GM19035 (cell line): ENCODE measurements around the gene EFHD1.

Experiments used
- ATAC-seq: cut with Tn5 transposase; IDR thresholded peaks from one replicate; pipeline ENCODE4 v1.9.1; 2021; ENCODE audit not compliant: unreplicated experiment

The EFHD1 gene, protein sequence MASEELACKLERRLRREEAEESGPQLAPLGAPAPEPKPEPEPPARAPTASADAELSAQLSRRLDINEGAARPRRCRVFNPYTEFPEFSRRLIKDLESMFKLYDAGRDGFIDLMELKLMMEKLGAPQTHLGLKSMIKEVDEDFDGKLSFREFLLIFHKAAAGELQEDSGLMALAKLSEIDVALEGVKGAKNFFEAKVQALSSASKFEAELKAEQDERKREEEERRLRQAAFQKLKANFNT

DNA sequence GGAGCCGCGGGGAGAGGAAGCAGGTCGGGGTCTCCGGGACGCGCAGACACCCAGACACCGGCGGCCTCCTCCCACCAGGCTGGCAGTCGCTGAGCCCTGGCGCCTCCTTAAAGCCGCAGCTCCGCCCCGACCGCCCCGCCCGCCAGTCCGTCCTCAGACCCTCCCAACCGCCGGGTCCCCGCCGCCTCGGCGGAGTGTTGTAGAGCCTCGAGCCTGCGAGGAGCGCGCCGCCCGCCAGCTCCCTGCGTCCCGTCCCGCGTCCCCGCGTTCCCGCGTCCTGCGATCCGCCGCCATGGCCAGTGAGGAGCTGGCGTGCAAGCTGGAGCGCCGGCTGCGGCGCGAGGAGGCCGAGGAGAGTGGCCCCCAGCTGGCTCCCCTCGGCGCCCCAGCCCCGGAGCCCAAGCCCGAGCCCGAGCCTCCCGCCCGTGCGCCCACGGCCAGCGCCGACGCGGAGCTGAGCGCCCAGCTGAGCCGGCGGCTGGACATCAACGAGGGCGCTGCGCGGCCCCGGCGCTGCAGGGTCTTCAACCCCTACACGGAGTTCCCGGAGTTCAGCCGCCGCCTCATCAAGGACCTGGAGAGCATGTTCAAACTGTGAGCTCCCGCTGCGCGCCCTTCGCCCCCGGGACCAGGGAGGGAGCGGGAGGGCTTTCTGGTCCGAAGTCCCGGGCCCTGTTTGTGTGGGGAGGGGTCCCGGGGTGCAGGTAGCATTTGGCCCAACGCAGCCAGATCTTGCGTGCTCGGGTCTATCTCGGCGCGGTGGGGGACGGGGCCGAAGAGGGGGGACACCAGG, at the start of gene EFHD1:
Gene EFHD1, plus strand, starts transcription at position 192 of the 793 bp plus-strand sequence. Its CDS starts 101 bp downstream, at position 293.
- no peak for ATAC-seq

DNA sequence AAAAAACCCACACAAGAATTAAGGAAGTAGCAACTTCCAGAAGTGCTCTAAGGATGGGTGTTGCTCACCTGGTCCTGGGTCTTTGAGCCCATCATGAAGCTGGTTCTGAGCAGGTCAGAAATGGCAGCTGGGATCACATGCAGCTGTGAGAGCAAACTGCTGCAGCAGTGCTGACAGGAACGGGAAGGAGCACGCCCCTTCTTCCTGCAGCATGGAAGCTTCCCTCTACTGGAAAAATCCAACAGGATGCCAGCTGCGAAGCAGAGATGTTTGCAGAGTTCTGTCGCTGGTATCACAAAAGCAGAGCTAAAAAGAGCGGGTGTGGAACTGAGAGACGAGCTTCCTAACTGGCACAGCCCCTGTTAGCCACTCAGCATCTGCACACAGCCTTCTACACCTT, 49.2 kb upstream of the EFHD1 start:
- no peak for ATAC-seq

DNA sequence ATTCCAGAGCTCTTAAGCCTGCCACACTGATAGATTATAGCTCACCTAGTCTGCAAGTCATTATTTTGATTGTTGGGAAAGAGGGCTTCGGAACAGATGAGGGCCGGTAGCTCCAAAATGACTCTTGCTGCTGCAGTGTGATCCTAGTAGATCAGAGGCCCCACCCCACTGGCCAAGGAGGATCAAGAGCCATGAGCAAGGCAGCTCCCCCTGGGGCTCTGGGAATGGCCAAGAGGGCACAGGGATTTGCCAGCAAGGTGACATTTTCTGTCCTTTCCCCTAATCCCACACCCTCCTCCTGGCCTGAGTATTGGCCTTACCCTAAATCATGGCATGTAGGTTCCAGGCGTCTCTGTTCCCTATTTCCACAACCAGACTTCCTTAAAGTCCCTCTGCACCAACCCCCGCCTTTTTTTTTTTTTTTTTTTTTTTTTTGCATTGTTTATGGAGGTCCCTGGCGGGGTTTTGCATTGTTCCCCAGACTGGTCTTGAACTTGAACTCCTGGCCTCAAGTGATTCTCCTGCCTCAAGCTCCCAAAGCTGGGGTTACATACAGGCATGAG, 46.4 kb upstream of the EFHD1 start:
- ATAC-seq, result no peak

DNA sequence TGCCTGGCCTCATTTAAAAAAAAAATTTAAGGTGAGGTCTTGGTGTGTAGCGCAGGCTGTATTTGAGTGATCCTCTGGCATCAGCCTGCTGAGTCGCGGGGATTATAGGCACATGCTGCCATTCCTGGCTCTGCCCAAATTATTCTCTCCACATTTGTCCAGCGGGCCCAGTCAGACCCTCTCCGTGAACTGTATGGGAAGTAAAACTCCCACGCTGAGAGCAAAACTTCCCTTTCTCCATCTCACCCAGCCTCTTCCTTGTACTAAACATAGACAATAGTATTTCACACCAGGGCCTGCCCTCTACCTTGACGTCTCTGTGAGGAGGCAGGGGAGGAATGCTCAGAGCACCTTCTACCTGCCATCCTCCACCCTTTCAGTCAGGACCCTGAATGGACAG, 45.9 kb upstream of the EFHD1 start:
- ATAC-seq, result no peak

DNA sequence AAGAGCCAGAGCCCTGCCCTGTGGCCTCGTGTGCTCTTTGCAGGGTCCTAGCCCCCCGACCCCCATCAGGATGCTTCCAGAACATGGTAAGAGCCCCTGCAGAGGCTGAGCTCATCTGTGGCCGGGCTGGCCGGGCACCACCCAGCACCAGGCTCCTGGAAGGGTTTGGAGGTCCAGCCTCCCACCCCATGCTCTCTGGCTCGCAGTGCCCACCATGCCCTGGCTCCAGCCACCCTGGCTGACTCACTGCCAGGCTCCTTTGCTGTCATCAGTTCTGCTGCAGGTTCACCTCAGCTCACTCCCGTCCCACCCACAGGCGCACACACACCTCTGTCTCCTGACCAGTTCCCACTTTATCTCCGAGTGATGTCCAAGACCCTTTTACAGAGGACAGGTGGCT, 45.4 kb upstream of the EFHD1 start:
- ATAC-seq, result no peak

DNA sequence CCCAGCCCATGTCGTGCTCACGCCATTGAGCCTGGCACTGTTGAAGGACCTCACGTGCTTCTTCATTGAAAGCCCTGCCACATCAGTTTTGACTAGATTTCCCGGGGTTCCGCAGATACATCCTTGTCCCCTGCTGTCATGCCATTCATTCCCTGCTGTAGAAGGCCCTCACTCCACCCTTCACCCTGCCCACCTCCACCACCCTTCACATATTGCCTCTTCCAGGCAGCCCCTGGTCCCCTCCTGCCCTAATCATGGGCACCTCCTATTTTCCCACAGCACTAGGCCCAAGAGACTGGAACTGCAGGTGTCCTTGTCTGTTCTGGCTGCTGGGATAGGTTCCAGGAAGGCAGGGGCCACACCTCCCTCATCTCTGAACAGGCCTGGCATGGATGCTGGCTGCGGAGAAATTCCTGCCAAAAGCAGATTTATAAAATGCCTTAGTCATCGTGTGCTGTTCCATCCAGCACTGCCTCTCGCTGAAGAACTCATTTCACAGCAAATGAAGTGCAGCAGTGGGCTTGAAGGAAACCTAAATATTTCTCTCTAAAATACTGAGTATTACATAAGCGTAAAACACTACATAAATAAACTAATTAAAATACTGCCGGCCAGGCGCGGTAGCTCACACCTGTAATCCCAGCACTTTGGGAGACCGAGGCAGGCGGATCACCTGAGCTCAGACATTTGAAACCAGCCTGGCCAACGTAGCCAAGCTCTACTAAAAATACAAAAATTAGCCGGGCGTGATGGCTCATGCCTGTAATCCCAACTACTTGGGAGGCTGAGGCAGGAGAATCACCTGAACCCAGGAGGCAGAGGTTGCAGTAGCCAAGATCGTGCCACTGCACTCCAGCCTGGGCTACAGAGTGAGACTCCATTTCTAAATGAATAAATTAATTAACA, 44.5 kb upstream of the EFHD1 start:
- ATAC-seq, result no peak

DNA sequence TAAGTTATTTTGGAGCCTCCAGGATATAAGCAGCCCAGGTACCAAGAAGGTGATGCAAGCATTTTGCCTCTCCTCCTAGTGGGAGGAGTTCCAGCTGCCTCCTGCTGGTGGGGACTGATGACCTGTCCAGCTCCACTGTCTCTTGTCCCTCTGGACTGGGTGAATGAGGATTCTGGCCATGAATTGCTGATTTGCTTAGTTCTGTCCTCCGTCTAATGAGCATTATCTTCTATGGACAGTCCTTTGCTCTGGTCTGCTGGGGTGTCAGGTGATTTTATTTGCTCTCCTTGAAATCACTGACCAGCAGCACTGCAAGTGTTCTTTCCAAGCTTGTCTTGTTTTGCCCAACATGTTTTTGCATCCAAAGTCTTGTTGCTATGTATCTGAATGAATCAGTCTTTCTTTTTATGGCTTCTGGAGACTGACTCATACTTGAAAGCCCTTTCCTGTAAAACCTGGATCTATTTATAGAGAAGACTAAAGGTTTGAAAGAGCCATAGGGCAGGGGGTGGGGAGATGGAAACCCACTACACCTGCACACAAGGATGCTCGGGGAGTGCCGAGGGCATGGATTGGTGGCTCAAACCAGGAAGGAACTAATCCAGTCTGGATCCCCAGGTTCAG, 40.5 kb upstream of the EFHD1 start:
- no peak for ATAC-seq

DNA sequence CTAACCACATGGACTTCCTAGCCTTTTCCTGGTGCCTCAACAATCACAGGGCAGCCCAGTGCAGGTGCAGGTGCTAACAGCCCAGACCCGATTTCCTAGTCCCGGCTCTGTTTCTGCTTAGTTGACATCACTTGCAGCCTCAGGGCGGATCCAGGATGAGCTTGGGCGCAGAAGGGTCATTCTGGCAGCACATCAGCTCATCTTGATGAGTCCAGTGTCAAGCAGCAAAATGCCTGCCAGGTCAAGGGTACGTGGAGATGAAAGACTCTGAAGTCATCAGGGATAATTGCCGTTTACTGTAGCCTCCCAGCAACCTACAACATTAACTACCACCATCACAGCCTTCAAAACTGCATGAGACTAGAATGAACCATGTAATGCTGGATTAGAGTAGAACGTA, 39.4 kb upstream of the EFHD1 start:
- ATAC-seq, result no peak

DNA sequence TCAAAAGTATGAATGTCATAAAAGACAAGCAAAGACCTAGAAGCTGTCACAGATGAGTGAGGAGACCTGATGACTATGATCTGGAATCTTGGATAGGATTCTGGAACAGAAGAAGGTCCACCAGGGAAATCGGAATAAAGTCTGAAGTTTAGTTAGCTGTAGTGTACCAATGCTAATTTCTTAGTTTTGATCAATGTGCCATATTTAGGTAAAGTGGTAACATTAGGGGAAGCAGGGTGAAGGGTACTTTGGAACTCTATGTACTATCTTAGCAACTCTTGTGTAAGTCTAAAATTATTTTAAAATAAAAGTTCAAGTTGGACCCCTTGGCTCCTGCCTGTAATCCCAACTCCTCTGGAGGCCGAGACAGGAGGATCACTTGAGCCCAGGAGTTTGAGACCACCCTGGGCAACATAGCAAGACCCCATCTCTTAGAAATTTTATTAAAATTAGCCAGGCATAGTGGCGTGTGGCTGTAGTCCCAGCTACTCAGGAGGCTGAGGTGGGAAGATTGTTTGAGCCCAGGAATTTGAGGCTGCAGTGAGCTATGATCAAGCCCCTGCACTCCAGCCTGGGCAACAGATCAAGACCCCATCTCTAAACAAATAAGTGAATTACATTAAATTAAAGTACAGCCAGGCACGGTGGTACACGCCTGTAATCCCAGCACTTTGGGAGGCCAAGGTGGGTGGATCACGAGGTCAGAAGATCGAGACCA, 35.9 kb upstream of the EFHD1 start:
- no peak for ATAC-seq

DNA sequence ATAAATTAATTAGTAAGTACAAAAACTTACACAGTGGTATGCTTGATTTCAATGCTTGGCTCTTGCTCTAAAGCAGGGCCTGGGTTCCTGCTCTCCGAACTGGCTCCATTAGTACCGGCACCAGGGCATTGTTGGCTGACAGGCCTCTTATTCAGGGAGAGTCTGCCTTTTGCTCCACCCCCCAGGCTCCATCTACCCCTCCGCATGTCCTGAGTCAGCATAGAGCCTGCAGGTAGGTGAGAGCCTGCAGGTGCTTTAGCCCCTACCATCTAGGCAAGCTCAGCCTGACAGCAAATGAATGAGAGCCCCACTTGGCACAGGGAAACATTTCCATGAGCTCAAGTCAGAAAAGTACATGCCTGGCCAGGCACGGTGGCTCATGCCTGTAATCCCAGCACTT, 35.1 kb upstream of the EFHD1 start:
- no peak for ATAC-seq

DNA sequence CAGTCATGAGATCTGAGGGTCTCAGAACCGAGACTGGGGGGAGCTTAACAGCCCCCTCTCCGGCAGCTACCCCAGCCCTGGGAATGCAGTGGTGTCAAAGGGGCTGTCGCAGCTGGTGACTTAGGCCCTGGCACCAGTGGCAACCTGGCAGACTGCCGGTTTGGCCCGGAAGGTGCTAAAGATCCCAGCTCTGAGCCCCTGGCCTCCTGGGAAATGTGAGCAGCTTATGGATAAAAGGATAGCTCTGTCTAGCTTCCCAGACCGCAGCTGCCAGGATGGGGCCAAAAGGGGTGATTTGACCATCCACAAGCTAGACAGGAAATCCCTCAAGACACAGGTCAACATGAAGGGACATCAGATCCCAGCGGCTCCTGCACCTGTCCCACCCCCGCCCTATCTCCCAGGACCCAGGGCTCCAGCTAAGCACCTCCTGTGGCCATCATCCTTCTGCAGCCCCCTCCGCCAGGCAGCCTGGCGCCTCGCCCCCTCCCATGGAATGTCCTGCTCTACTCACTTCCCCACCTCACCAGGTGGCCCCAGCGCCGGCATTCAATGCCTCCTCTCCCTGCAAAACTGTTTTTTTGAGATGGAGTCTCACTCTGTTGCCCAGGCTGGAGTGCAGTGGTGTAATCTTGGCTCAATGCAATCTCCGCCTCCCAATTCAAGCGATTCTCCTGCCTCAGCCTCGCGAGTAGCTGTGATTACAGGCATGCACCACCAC, 33.2 kb upstream of the EFHD1 start:
- ATAC-seq, result no peak

DNA sequence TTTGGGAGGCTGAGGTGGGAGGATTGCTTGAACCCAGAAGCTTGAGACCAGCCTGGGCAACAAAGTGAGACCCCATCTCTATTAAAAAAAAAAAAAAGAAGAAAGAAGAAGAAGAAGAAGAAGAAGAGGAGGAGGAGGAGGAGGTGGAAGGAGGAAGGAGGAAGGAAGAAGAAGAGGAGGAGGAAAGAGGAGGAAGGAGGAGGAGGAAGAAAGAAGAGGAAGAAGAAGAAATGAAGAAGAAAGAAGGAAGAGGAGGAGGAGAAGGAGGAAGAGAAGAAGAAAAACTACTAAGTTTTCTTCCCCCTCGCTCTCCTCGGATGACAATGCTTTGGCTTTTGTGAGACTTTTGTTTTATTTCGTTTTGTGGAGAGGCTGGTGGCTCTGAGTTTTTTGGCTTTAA, 30.1 kb upstream of the EFHD1 start:
- ATAC-seq, result no peak

DNA sequence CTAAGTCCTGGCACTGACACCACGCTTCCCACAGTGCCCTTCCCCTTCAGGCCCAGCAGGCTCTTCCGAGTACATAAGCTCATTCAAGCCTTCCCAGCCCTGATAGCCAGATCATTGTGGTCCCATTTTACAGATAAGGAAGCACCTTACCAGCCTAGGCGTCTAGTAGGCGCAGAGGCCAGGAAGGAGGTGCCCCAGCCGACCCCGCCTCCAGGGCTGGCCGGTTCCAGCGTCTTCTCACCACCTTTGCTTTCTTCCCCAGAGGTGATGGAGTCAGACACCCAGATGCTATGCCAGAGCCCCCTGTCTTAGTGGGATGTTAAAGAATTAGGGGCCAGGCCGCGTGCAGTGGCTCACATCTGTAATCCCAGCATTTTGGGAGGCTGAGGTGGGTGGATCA, 28.9 kb upstream of the EFHD1 start:
- no peak for ATAC-seq

DNA sequence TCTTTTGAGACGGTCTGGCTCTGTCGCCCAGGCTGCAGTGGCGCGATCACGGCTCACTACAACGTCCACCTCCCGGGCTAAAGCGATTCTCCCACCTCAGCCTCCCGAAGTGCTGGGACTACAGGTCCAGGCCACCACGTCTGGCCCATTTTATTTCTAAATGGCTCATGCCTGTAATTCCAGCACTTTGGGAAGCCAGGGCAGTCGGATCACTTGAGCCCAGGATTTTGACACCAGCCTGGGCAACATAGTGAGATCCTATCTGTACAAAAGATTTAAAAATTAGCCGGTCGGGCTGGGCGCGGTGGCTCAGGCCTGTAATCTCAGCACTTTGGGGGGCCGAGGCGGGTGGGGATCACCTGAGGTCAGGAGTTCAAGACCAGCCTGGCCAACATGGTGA, 26.4 kb upstream of the EFHD1 start:
- no peak for ATAC-seq

DNA sequence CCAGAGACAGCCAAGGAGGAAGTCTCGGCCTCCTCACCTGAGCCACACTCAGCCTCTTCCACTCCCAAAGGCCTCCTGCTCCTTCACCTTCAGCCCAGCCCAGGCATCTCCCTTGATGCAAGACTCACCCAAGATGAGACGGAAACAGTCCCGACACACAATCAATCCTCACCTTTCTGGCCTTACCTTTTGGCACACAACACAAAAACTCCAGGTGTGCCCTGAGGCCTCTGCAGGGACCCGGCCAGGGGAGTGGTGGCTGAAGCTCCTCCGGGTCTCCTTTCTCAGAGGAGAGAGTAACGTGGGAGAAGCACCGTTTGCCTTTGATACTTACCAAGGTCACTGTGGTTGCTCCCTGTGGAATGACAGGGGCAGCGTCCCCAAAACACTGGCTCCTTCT, 23.8 kb upstream of the EFHD1 start:
- ATAC-seq, result no peak

DNA sequence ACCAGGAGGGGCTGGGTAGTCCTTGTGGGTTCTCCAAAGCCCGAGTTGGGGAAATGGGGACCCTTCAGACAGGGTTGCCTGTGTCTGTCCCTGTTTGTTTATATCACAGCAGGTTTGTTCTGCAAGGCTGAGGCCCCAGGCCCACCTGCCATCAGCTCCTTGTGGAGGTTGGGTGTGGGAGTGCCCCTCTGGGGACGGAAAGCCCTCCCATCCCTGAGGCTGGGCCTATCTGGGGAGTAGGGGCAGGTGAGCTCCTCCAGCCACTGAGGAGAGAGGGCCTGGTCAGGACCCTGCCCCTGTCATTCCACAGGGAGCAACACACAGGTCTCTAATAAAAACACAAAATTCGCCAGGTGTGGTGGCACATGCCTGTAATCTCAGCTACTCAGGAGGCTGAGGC, 23.3 kb upstream of the EFHD1 start:
- no peak for ATAC-seq

DNA sequence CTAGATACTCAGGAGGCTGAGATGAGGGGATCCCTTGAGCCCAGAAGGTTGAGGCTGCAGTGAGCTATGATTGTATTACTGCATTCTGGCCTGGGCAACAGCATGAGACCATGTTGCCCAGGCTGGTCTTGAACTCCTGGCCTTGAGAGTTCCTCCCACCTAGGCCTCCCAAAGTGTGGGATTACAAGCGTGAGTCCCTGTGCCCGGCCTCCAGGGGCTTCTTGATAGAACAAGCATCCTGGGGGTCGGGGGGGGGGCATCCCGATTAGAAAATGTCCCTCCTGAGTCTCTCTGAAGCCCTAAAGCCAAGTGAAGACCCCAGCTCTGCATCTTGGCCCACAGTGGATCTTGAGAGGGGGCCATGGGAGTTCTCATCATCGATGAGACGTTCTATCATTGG, 22.3 kb upstream of the EFHD1 start:
- ATAC-seq, result no peak

DNA sequence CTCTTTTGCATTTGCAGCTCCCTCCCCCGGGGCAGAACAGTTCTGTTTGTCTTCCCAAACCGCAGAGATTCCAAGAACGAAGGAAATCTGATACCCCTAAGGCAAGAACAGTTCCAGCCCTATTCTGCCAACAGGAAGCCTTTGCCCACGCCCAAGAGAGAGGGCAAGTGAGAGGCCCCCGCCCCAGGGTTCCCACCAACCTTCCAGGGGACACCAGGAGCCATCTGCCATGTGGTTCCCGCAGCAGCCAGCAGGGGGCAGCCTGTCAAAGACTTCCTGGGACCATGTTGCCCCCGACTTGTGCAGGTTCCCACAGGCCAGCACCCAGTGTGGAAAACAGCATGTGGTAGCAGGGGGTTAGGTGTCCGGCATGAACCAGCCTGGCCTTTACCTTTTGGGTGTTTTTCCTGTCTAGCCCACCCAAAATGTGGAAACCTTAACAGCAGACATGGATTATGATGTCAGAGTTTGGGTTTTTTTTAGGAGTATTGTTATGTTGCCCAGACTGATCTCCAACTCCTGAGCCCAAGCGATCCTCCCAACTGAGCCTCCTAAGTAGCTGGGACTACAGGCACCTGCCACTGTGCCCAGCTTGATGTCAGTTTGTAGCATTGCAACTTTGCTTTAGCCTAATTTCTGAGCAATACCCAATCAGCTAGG, 21.7 kb upstream of the EFHD1 start:
- no peak for ATAC-seq

DNA sequence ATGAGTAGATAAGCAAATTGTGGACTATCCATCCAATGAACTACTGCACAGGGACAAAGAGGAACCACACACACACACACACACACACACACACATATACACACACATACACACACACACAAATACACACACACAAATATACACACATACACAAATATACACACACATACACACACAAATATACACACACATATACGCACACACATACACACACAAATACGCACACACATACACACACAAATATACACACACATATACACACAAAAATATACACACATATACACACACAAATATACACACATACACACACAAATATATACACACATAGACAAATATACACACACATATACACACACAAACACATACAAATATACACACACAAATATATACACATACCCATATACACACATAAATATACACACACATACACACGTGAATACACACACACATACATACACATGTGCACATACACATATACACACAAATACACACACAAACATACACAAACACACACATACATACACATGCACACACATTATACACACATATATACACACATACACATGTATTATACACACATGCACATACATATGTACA, 19.8 kb upstream of the EFHD1 start:
- ATAC-seq, result no peak
